Tongue (tissue), 2 donors: ENCODE measurements around the gene FBXL4. TPM values are rescaled to one million over a fixed set of nuclear protein-coding genes. Genes with fewer than 3 reads are reported as not detected.

Source experiments
- DNase-seq: peaks from one replicate; pipeline ENCODE4 v3.0.0-alpha.2; 2015
- total RNA-seq: library from RNA; depleted of rRNA; stranded (reverse); fragments of >200 nt; gene quantifications from one replicate; pipeline ENCODE4 v1.2.3, GENCODE V29; 2014

FBXL4 gene
- 25.2 TPM for total RNA-seq

DNA sequence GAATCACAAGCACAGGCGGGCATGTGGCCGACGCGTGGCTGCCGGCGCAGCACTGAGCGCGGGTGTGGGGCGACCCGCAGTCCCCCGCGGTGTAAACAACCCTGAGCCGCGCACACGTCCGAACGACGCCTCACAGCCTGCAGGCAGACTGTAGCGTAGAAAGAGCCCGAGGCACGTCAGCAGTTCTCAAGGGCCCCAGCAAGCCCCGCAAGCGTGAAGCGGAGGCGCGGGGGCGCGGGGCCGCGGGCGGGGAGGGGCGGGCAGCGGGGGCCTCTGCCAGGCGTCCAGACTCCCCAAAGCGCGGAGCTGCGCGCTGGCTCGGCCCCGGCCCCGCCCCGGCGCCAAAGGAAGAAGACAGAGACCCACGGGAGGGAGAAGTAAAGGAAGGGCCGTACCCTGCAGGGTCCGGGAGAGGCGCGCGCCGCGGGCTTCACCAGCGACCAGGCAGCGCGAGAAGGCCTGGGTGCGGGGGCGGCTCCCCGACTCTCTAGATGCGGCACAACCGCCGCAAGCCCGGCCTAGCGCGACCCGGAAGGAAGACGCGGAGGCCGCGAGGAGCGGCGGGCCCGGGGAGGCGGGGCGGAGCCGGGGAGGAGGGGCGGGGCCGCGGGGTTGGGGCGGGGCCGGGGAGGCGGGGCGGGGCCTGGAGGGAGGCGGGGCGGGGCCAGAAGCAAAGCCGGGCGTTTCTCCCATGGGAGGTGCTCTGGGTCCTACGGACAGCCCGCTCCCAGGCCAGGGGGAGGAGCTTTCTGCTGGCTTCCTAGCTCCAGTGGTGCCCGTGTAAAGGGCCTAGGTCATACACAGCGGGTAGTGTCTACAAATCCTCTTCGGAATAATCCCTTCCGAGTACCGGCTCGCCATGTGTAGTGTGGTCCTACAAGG, at the start of gene FBXL4:
Gene FBXL4 (minus strand): TSS at position 536 of the 882 bp plus-strand sequence. CDS start 20,958 bp downstream, outside the sequence.
- DNase-seq = peak; percentile 75

DNA sequence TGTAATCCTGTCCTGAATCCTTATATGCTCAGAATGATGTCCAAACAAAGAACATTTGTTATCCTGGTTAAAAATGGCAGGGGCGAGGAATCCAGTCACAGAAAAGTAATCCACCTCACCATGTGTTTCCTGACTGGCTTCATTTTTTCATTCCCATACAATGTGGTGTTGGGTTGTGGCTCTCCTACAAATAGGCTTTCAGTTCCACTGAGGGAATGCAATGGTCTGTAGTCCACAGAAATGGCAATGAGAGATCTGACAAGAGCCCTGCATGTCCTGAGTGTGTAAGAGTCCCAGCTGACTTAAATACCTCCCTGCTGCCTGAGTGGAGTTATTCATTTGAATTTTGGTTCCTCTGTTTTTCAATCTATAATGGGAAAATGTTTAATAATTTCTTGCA, 47.4 kb upstream of the FBXL4 start:
- DNase-seq = no peak

DNA sequence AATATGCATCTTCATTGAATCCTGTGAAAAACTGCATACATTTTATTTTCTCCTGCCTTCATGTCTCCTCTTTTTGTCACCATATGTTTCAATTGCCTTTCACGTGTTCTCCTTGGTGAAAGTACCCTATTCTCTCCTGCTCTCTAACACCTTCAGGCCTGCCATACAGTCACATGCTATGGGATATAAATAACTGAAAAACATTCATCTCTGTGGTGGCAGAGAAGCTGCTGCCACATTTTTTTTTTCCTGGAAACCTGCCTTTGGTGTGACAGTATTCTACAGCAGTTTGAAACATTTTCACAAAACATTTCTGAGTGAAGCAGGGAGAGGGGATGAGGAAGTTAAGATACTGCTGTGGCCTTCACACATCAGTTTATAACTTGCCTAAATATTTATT, 44.8 kb upstream of the FBXL4 start:
- no peak for DNase-seq

DNA sequence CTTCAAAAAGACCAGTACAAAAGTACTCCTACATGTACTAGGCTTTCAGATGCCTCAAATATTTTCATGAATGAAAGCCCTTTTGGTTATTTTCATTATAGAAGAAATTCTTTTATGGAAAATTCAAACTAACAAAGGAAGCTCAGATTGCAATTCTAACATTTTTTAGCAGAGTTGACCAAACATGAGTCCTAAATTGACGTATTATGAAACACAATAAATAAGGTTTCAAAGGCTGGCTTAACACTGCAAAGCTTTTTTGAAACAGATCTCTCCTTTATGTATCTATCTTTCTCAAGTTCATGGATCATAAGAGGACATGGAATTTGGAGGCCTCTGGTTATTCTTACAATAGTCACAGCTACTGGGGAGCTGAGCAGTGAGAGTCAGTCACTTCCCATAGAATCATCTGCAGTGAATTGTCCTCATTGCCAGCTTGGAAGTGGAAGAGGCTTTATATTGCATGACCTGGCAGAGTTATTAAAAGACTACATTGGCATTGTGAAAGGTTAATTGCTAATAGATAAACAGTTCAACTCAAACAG, 38.4 kb upstream of the FBXL4 start:
- DNase-seq = no peak

DNA sequence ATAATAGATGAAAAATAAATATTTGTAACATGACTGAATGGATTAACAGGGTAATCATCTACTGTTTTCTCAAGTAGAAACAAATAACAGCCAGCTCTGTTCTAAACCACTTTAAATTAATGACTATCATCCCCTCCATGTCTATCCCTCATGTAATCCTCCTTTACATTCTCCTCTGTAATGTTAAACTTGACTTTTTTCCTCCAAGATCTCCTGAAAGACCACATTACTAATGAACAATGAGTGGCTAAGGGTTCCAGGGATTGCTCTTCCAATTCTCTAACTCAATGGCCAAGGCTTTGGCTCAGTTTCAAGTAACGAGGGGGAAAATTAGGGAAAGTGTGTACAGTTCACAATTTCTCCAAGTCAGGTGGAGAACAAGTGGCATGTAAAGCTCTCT, 37.6 kb upstream of the FBXL4 start:
- DNase-seq = no peak

DNA sequence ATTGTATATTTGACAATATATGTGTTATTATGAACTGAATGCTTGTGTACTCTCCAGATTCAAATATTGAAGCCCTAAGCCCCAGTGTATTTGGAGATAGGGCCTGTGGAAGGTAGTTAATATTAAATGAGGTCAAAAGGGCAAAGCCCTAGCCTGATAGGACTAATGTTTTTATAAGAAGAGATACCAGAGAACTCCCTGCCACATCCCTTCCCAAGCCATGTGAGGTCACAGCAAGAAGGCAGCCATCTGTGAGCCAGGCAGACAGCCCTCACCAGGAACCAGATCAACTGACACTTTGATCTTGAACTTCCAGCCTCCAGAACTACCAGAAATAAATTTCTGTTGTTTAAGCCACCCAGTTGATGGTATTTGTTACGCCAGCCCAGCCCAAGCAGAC, 36.4 kb upstream of the FBXL4 start:
- DNase-seq = no peak

DNA sequence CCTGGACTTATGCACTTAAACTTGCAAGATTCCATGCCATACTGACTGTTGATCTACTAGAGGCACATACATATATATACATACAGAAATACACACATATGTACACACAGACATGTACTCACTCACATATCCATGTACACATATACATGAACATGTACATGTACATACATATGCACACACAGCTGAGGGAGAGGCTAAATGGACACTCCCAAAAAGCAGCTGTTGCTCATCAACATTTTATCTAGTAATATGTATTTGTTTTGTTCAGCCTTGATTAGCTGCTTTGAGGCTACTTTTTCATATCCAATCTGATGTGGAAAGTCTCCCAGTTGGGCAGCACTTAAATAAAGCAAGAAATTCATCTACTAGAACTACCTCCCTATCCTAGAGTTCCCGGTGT, 33.7 kb upstream of the FBXL4 start:
- DNase-seq = no peak

DNA sequence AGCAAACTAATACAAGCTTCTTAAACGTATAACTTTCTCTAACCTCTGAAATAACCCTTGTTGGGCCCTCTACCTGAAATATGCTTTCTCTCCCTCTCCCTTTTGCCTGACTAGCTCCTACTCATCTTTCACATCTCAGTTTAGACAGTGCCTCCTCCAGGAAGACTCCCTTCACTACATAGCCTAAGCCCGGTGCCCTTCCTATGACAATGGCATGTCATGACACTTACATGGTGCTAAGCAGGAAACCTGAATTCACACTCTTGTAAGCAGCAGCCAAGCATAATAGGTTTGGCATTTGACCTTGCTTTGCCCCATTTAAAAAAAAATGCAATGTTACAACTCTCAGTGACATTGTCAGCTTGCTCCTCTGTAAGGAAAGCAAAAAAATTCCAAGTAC, 33.1 kb upstream of the FBXL4 start:
- DNase-seq = no peak

DNA sequence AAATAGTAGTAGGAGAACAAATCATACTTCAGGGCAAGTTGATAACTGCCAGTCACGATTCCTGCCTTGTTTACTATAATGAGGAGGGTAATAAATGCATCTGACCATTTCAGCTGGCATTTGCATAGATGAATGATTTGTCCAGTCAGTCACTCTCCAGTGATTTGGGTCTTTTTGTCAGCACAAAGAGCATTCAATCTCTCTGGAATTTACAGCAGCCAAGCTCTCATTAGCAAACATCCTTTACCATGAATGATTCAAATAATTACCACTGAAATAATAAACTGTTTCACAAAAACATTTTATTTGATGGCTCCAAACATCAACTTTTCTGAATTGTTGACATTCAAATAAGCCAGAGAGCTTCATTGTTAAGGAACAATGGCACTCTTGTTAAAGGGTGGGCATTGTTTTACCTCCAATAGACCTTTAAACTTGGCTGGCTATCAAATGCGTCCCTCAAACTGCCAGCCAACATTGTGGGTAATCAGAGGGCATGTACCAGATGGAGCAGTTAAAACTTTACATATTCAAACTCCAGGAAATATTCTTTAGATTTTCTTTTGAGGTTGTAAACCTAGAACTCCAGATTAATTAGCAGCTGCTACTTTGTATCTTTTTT, 30.0 kb upstream of the FBXL4 start:
- DNase-seq = no peak

DNA sequence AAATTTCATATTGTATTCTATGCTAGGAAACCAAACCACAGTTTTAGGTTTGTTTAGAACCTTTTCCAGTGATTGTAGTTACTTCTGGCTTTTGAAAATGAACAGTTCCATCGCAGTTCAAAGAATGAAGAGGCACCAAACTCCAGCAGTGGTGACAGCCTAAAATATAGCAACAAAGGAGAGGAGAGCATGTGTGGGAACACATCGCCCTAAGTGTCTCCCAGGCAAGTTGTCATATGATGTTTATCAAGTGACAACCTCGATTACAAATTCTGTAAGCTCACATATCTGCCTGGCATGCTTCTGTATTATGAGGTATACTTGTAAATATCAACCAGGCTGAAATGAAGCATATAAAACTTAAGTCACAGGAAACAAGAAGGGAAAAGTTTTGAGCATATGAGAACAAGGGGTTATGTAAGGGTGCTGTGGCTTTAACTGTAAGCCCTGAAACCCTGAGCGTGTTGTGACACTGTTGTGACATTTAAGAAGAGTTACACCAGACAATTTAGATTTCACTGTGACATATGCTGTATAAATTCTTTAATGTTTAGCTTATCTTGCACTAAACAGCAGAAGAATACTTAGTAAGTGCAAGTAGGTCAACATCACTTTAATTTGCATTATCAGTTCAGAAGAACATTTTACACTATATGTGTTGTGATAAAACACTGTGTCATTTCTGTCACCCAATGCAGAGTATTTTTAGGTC, 29.1 kb upstream of the FBXL4 start:
- DNase-seq = no peak

DNA sequence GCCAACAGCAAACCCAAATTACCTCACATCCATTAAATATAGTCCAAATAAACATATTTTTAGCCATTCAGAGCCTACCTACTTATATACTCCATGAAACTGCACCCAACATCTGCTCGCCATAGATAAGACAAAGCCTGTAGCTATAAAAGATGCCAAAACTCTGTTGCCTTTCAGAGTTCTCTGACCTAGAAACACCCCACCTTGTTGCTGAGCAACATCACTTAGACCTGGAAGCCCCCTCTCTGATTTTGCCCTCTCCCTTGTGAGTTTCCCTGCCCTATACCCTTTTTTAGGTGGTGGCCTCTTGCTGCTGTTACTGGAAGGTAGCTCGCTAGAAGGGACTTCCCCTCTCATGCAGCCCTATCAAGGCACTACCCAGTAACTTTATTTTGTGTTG, 27.7 kb upstream of the FBXL4 start:
- DNase-seq = no peak

DNA sequence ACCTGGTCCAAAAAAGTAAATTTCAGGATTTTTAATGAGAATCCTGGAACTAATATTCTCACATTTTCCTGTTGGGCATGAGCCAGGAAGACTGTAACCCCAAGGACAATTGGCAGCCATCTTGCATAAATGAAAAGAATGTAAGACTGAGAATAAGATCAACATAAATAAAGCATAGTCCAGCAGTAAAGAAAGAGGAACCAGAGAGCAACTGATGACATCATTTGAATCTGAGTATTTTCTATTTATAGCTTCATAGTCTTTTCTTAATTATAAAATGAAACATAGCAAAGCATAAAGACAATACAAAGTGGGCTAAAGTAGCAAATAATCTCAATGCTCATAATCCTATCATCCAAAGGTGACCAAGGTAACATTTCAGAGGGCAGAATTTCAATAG, 26.6 kb upstream of the FBXL4 start:
- DNase-seq = no peak

DNA sequence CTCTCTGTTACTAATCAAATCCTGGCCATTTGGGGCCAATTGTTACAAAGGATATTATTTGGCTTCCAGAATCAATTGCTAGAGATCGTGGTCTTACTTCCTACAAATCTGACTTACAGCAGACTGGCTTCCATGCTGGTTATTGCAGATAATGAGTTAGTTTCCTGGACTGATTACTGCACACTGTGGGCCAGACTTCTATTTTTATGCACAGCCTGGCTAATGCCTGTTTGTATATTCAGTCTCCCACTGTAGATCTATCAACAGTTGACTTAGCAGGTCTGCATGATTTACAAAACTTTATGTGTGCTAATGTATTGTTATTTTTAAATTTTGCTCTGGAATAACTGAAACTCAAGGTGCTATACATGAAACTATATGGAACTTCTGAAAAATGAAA, 25.8 kb upstream of the FBXL4 start:
- no peak for DNase-seq

DNA sequence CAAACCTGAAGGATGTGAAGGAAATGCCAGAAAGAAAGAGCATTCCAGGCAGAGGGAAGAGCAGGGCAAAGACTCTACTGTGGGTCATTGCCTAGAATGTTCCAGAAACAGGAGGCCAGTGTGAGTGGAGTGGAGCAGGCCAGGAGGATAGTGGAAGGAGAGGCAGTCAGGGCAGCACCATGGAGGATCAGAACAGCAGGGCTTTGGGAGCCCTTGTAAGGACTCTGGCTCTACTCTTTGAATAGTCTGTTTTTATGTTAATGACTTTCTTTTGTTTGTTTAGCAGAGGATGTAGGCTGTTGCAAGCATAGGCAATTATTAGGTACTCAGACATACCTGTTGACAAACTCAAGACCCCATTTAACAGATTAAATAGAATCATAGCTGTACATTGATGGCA, 23.6 kb upstream of the FBXL4 start:
- DNase-seq = no peak

DNA sequence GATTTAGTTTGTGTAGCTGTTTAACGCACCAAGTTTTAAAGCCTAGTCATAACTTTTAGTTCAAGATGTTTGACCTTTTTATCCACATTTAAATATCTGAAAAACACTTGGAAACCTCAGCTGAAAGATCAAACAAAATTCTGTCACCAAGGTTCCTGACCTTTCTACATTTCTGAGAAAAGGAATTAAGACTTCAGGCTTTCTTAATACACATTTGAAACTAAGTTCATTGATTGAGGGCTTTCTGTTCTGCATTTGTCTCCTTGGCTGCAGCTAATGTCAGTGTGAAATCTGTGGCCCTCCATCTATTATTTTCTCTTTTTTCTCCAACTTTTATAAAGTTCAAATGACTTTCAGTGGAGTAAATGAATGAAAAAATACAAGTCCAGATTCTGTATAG, 22.7 kb upstream of the FBXL4 start:
- DNase-seq = no peak

DNA sequence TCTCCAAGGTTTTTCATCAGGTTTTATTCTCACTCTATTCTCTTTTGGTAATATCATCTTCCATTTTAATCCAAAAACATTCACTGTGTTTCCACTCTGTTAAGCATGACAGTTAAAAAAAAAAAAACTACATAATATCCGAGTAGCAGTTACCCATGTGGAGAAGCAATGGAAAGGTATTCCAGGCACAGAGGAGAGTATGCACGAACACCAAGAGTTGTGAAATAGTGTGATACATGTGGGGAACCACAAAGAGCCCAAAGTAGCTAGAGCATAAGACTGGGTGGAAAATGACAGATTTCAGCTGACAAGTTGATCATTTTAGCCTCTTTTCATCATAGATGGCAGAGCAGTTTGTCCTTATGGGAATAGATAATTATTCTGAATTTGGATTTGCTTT, 19.9 kb upstream of the FBXL4 start:
- DNase-seq = no peak

DNA sequence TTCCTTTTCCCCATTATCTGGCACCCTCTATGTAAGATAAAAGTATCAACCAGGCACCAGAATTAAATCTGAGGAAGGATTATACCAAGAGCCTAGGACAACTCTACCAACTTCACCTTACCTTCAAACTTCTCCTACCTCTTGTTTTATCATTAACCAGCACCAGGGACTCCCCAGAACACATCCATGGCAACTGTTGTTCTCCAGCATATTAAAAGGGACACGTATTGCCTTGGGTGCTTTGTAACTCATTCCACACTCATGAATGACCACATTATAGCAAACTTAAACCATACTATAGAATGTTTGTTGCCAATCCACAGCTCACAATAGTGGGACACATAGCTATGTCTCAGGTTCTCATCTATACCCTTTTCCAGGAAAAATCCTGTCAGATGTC, 11.9 kb upstream of the FBXL4 start:
- DNase-seq = no peak

DNA sequence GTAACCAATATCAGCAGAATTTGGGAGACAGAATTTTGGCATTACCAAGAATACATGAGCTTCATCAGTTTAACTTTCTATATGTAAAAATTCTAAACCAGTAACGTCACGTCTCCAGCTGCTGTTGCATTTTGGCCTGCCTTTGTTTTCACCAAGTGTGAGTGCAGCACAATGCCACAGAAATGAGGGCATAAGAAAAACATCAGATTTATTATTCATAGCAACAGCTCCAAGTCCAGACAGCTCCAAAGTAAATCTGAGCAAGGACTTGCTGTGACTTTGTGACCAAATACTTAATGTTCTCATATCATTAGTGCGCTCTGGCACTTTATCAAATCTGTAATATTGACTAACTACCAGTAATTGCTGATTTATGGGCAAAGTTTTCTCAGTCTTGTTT, 11.0 kb upstream of the FBXL4 start:
- DNase-seq = peak; percentile 31

DNA sequence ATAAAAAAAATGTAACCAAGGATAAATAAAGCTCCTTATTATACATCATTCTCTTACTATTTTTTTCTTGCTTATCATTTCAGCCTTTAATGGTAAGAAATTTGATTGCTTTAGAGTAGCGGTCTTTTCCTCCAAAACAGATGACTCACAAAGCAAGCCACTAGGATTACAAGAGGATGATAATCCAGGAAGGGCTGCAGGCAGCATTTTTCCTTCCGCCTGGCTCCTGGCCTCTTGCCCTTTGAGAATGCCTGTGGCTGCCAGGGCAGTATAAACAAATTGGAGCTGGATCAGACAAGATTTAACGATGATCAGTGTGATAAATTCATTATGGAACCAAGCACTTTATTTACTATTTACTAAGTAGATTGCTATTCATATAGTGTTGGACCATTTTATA, 9.7 kb upstream of the FBXL4 start:
- DNase-seq = peak; percentile 17

DNA sequence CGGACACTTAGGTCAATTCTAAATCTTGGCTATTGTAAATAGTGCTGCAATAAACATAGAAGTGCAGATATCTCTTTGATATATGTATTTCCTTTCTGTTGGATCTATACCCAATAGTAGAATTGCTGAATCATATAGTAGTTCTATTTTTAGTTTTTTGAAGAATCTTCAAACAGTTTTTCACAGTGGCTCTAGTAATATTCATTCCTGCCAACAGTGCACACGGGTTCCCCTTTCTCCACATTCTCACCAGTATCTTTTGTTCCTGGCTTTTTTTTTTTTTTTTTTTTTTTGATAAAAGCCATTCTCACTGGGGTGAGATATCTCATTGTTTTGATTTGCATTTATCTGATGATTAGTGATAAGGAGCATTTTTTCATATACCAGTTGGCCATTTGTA, 1.8 kb upstream of the FBXL4 start:
- DNase-seq = no peak

DNA sequence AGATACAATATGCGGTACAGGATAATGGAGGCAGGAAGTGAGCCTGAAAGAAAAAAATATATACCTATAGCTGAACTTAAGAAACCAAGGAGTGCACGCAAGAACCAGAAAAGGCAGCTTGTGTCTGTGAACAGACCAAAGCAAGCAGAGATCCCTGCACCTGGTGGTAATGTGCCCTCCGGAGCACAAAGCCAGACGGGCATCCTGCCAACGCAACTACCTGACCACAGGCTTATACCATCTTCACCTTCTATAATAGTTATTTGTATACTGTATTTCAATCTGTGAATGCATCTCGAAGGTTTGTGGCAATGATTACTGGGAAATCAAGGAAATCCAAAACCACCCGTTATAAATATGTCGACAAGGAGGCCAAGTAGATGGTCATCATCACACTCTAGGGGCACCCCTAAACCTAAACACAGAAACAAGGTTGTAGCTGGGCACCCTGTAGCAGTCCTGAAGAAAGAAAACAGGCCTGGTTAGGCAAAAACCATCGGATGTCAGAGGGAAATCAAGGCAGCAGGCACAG, 801 bp downstream of the FBXL4 start:
- DNase-seq = peak; percentile 41

DNA sequence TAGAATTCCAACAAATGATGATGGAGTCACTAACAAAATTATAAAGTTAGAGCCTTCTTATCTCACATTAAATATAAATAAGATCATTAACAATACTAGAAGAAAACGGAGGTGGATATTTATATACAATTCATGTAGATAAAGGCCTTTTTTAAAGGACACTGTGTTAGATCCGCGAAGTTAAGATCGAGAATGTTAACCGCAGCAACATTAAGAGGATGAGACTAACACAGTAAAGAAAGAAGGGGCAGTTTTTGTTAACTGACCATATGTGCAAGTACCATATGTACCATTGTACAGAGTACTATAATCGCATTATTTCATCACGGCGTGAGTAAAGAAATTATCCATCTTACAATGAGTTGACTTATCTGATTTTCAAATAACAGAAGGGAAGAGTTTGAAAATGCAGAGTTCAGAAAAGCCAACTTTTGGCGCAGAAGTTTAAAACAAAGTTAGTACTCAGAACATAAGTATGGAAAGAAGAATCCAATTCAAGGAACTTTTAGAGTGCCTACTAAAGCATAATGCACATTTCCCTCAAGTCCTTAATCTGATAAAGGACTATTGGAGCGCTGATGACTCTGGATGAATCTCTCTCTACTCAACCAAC, 1.4 kb downstream of the FBXL4 start:
- DNase-seq = no peak
